WTC11 (cell line): ENCODE results near the gene CCDC12. TPM values are rescaled to one million over a fixed set of nuclear protein-coding genes. Genes with fewer than 3 reads are reported as not detected.

Source experiments
- ATAC-seq: fragments of 200-7000 bp; cut with Tn5 transposase; 2 replicates; pipeline ENCODE4 v1.10.0; 2021; ENCODE audit warnings: mild to moderate bottlenecking, moderate library complexity
- CTCF ChIA-PET: fragments of 300-600 bp; sonication (Branson Sonifier 250); formaldehyde crosslinking; loops from one replicate; lab custom pipeline; 2021; ENCODE audit warnings: antibody characterized with exemption; lab: Charles Lee
- POLR2A ChIA-PET: fragments of 350-600 bp; sonication (Branson Sonifier 250); formaldehyde crosslinking; loops from one replicate; lab custom pipeline; 2021; ENCODE audit warnings: antibody characterized with exemption; lab: Charles Lee
- DNase-seq: peaks from one replicate; pipeline ENCODE4 v3.0.0; 2021; ENCODE audit warnings: low spot score
- H3K27ac Mint-ChIP-seq: 2 replicates; pipeline ENCODE4 v1.8.0; 2021; ENCODE audit warnings: mixed read lengths
- H3K27me3 Mint-ChIP-seq: 2 replicates; pipeline ENCODE4 v1.8.0; 2021; ENCODE audit warnings: low read depth, mild to moderate bottlenecking, moderate library complexity, mixed read lengths
- H3K36me3 Mint-ChIP-seq: 2 replicates; pipeline ENCODE4 v1.8.0; 2021; ENCODE audit warnings: mixed read lengths
- H3K4me1 Mint-ChIP-seq: 2 replicates; pipeline ENCODE4 v1.8.0; 2022; ENCODE audit warnings: mixed read lengths
- H3K4me3 Mint-ChIP-seq: 2 replicates; pipeline ENCODE4 v1.8.0; 2021; ENCODE audit warnings: mild to moderate bottlenecking, moderate library complexity, mixed read lengths
- H3K9me3 Mint-ChIP-seq: 2 replicates; pipeline ENCODE4 v1.8.0; 2021; ENCODE audit warnings: mixed read lengths
- CBFB ChIP-seq: sonication (generic); formaldehyde crosslinking; IDR thresholded peaks from 2 replicates; pipeline ENCODE4 v1.8.1; 2022; ENCODE audit warnings: mild to moderate bottlenecking, low read depth, missing genetic modification reagents
- FOXP1 ChIP-seq: sonication (generic); formaldehyde crosslinking; IDR thresholded peaks from 2 replicates; pipeline ENCODE4 v1.8.0; 2022; ENCODE audit warnings: missing genetic modification reagents, mild to moderate bottlenecking, moderate library complexity, borderline replicate concordance
- JUN ChIP-seq: sonication (generic); formaldehyde crosslinking; IDR thresholded peaks from 2 replicates; pipeline ENCODE4 v1.8.0; 2023; ENCODE audit warnings: mild to moderate bottlenecking, missing genetic modification reagents
- MYBL2 ChIP-seq: sonication (generic); formaldehyde crosslinking; IDR thresholded peaks from 2 replicates; pipeline ENCODE4 v1.8.1; 2023; ENCODE audit warnings: mild to moderate bottlenecking, moderate library complexity, missing genetic modification reagents
- SP1 ChIP-seq: sonication (generic); formaldehyde crosslinking; conservative IDR thresholded peaks from 2 replicates; pipeline ENCODE4 v1.8.1; 2022; ENCODE audit warnings: missing genetic modification reagents
- TEAD4 ChIP-seq: sonication (generic); formaldehyde crosslinking; IDR thresholded peaks from 2 replicates; pipeline ENCODE4 v1.8.0; 2022; ENCODE audit warnings: mild to moderate bottlenecking, missing genetic modification reagents
- ZNF232 ChIP-seq: sonication (generic); formaldehyde crosslinking; IDR thresholded peaks from 2 replicates; pipeline ENCODE4 v1.8.0; 2022; ENCODE audit warnings: mild to moderate bottlenecking, missing genetic modification reagents
- ZNF416 ChIP-seq: fragments of 250-450 bp; sonication (Bioruptor Pico); IDR thresholded peaks from 2 replicates; pipeline ENCODE4 v1.9.0; 2021; ENCODE audit warnings: mild to moderate bottlenecking, inconsistent platforms
- total RNA-seq: library from RNA; stranded (reverse); gene quantifications from 3 replicates; pipeline ENCODE4 v1.2.3, GENCODE V29; 2021
- TF ChIP-seq, protein P1 (sequence below): sonication (generic); formaldehyde crosslinking; IDR thresholded peaks from 2 replicates; pipeline ENCODE4 v1.8.0; 2023; ENCODE audit warnings: missing genetic modification reagents, mild to moderate bottlenecking, borderline replicate concordance
- TF ChIP-seq, protein P2 (sequence below): sonication (generic); formaldehyde crosslinking; IDR thresholded peaks from 2 replicates; pipeline ENCODE4 v1.8.1; 2022; ENCODE audit warnings: low read depth, mild to moderate bottlenecking, moderate library complexity, missing genetic modification reagents, borderline replicate concordance
- TF ChIP-seq, protein P3 (sequence below): sonication (generic); formaldehyde crosslinking; IDR thresholded peaks from 2 replicates; pipeline ENCODE4 v1.8.1; 2022; ENCODE audit warnings: low read depth, missing genetic modification reagents, borderline replicate concordance
- TF ChIP-seq, protein P4 (sequence below): sonication (generic); formaldehyde crosslinking; conservative IDR thresholded peaks from 2 replicates; pipeline ENCODE4 v1.8.1; 2023; ENCODE audit warnings: mild to moderate bottlenecking, low read depth, missing genetic modification reagents, moderate library complexity
- TF ChIP-seq, protein P5 (sequence below): sonication (generic); formaldehyde crosslinking; IDR thresholded peaks from 2 replicates; pipeline ENCODE4 v1.8.0; 2022; ENCODE audit warnings: missing genetic modification reagents
- TF ChIP-seq, protein P6 (sequence below): sonication (generic); formaldehyde crosslinking; IDR thresholded peaks from 2 replicates; pipeline ENCODE4 v1.8.0; 2022; ENCODE audit warnings: mild to moderate bottlenecking, missing genetic modification reagents
- TF ChIP-seq, protein P7 (sequence below): fragments of 250-450 bp; sonication (Bioruptor Pico); IDR thresholded peaks from 2 replicates; pipeline ENCODE4 v1.8.0; 2021; ENCODE audit warnings: mild to moderate bottlenecking

CCDC12 gene
- total RNA-seq, 1 experiment from 2014 or later, result 59.1 TPM

DNA sequence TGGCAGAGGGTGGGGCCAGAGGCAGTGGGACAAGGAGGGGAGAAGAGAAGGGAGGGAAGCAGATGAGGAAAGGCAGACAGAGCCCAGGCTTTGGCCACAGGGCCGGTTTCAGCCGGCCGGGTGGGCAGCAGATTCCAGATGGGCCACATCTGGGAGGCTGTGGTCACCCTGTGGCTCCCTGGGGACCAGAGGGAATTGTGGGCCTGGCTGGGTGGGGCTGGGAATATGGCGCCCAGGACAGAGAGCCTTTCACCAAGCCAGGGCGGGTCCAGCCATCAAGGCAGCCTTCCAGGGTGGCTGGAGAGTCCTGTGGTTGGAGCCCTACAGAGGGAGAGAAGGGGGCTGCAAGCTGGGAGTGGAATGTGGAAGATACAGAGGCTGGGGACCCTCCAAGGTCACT lies 80.2 kb downstream of the CCDC12 start:
- POLR2A ChIA-PET, result no interaction called here
- TF ChIP-seq ZNF232 (CRISPR knock-in tag), result no peak
- no peak for TF ChIP-seq TEAD4
- TF ChIP-seq, protein P1, sequence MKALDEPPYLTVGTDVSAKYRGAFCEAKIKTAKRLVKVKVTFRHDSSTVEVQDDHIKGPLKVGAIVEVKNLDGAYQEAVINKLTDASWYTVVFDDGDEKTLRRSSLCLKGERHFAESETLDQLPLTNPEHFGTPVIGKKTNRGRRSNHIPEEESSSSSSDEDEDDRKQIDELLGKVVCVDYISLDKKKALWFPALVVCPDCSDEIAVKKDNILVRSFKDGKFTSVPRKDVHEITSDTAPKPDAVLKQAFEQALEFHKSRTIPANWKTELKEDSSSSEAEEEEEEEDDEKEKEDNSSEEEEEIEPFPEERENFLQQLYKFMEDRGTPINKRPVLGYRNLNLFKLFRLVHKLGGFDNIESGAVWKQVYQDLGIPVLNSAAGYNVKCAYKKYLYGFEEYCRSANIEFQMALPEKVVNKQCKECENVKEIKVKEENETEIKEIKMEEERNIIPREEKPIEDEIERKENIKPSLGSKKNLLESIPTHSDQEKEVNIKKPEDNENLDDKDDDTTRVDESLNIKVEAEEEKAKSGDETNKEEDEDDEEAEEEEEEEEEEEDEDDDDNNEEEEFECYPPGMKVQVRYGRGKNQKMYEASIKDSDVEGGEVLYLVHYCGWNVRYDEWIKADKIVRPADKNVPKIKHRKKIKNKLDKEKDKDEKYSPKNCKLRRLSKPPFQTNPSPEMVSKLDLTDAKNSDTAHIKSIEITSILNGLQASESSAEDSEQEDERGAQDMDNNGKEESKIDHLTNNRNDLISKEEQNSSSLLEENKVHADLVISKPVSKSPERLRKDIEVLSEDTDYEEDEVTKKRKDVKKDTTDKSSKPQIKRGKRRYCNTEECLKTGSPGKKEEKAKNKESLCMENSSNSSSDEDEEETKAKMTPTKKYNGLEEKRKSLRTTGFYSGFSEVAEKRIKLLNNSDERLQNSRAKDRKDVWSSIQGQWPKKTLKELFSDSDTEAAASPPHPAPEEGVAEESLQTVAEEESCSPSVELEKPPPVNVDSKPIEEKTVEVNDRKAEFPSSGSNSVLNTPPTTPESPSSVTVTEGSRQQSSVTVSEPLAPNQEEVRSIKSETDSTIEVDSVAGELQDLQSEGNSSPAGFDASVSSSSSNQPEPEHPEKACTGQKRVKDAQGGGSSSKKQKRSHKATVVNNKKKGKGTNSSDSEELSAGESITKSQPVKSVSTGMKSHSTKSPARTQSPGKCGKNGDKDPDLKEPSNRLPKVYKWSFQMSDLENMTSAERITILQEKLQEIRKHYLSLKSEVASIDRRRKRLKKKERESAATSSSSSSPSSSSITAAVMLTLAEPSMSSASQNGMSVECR (CRISPR knock-in tag), result no peak
- no peak for TF ChIP-seq ZNF416 (CRISPR knock-in tag)
- TF ChIP-seq CBFB (CRISPR knock-in tag), result no peak
- TF ChIP-seq, protein P2, sequence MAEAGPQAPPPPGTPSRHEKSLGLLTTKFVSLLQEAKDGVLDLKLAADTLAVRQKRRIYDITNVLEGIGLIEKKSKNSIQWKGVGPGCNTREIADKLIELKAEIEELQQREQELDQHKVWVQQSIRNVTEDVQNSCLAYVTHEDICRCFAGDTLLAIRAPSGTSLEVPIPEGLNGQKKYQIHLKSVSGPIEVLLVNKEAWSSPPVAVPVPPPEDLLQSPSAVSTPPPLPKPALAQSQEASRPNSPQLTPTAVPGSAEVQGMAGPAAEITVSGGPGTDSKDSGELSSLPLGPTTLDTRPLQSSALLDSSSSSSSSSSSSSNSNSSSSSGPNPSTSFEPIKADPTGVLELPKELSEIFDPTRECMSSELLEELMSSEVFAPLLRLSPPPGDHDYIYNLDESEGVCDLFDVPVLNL (CRISPR knock-in tag), result no peak
- TF ChIP-seq, protein P3, sequence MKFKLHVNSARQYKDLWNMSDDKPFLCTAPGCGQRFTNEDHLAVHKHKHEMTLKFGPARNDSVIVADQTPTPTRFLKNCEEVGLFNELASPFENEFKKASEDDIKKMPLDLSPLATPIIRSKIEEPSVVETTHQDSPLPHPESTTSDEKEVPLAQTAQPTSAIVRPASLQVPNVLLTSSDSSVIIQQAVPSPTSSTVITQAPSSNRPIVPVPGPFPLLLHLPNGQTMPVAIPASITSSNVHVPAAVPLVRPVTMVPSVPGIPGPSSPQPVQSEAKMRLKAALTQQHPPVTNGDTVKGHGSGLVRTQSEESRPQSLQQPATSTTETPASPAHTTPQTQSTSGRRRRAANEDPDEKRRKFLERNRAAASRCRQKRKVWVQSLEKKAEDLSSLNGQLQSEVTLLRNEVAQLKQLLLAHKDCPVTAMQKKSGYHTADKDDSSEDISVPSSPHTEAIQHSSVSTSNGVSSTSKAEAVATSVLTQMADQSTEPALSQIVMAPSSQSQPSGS (CRISPR knock-in tag), result no peak
- TF ChIP-seq, protein P4, sequence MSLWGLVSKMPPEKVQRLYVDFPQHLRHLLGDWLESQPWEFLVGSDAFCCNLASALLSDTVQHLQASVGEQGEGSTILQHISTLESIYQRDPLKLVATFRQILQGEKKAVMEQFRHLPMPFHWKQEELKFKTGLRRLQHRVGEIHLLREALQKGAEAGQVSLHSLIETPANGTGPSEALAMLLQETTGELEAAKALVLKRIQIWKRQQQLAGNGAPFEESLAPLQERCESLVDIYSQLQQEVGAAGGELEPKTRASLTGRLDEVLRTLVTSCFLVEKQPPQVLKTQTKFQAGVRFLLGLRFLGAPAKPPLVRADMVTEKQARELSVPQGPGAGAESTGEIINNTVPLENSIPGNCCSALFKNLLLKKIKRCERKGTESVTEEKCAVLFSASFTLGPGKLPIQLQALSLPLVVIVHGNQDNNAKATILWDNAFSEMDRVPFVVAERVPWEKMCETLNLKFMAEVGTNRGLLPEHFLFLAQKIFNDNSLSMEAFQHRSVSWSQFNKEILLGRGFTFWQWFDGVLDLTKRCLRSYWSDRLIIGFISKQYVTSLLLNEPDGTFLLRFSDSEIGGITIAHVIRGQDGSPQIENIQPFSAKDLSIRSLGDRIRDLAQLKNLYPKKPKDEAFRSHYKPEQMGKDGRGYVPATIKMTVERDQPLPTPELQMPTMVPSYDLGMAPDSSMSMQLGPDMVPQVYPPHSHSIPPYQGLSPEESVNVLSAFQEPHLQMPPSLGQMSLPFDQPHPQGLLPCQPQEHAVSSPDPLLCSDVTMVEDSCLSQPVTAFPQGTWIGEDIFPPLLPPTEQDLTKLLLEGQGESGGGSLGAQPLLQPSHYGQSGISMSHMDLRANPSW (CRISPR knock-in tag), result no peak
- TF ChIP-seq, protein P5, sequence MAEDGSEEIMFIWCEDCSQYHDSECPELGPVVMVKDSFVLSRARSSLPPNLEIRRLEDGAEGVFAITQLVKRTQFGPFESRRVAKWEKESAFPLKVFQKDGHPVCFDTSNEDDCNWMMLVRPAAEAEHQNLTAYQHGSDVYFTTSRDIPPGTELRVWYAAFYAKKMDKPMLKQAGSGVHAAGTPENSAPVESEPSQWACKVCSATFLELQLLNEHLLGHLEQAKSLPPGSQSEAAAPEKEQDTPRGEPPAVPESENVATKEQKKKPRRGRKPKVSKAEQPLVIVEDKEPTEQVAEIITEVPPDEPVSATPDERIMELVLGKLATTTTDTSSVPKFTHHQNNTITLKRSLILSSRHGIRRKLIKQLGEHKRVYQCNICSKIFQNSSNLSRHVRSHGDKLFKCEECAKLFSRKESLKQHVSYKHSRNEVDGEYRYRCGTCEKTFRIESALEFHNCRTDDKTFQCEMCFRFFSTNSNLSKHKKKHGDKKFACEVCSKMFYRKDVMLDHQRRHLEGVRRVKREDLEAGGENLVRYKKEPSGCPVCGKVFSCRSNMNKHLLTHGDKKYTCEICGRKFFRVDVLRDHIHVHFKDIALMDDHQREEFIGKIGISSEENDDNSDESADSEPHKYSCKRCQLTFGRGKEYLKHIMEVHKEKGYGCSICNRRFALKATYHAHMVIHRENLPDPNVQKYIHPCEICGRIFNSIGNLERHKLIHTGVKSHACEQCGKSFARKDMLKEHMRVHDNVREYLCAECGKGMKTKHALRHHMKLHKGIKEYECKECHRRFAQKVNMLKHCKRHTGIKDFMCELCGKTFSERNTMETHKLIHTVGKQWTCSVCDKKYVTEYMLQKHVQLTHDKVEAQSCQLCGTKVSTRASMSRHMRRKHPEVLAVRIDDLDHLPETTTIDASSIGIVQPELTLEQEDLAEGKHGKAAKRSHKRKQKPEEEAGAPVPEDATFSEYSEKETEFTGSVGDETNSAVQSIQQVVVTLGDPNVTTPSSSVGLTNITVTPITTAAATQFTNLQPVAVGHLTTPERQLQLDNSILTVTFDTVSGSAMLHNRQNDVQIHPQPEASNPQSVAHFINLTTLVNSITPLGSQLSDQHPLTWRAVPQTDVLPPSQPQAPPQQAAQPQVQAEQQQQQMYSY (CRISPR knock-in tag), result no peak
- no peak for TF ChIP-seq JUN (CRISPR knock-in tag)
- no peak for TF ChIP-seq MYBL2 (CRISPR knock-in tag)
- no peak for TF ChIP-seq SP1 (CRISPR knock-in tag)
- TF ChIP-seq FOXP1 (CRISPR knock-in tag), result no peak
- TF ChIP-seq, protein P6, sequence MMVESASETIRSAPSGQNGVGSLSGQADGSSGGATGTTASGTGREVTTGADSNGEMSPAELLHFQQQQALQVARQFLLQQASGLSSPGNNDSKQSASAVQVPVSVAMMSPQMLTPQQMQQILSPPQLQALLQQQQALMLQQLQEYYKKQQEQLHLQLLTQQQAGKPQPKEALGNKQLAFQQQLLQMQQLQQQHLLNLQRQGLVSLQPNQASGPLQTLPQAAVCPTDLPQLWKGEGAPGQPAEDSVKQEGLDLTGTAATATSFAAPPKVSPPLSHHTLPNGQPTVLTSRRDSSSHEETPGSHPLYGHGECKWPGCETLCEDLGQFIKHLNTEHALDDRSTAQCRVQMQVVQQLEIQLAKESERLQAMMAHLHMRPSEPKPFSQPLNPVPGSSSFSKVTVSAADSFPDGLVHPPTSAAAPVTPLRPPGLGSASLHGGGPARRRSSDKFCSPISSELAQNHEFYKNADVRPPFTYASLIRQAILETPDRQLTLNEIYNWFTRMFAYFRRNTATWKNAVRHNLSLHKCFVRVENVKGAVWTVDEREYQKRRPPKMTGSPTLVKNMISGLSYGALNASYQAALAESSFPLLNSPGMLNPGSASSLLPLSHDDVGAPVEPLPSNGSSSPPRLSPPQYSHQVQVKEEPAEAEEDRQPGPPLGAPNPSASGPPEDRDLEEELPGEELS (CRISPR knock-in tag), result no peak
- TF ChIP-seq, protein P7, sequence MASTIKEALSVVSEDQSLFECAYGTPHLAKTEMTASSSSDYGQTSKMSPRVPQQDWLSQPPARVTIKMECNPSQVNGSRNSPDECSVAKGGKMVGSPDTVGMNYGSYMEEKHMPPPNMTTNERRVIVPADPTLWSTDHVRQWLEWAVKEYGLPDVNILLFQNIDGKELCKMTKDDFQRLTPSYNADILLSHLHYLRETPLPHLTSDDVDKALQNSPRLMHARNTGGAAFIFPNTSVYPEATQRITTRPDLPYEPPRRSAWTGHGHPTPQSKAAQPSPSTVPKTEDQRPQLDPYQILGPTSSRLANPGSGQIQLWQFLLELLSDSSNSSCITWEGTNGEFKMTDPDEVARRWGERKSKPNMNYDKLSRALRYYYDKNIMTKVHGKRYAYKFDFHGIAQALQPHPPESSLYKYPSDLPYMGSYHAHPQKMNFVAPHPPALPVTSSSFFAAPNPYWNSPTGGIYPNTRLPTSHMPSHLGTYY, result no peak

More for the DNA sequence above, 80.2 kb downstream of the CCDC12 start:
- ATAC-seq (no peak), DNase-seq (no peak)
- Mint-ChIP-seq H3K4me3 (no peak overlapping the region), H3K36me3 (no peaks in the 10 kb centered on the region), H3K27me3 (peaks cover 61% of the 10 kb centered on the region), H3K9me3 (no peaks in the 10 kb centered on the region), H3K4me1 (peaks cover 11% of the 10 kb centered on the region), H3K27ac (no peak overlapping the region)
- CTCF ChIA-PET, result interaction anchor here (0.7 to 1.9 kb wide), 5 partner anchors 13 to 194 kb away, joined by 3 to 13 read pairs (median 5); no protein-coding TSS in a partner anchor
